ENCODE measurements around the gene ARHGAP18.

The ARHGAP18 gene

GRCh38 chr6:129552413-129552812, 157.6 kb downstream of the ARHGAP18 start:
- Histone ChIP-seq H3K36me3 (ENCODE audit: low read length) (no peaks in the 10 kb centered on the region), H3K9ac (ENCODE audit: low read length) (no peak overlapping the region), H4K20me1 (ENCODE audit: low read depth, low read length) (no peaks in the 10 kb centered on the region), H2AFZ (ENCODE audit: low read depth, low read length, severe bottlenecking) (no peak overlapping the region), H3K9me2 (replicated peaks; ENCODE audit: insufficient read depth, low read length) (no peaks in the 10 kb centered on the region), H3K4me2 (ENCODE audit: low read depth, low read length, poor library complexity, severe bottlenecking) (no peak overlapping the region), H3K79me2 (ENCODE audit: insufficient read depth, low read length) (no peaks in the 10 kb centered on the region), H3K9me3 (ENCODE audit: insufficient read depth, low read length) (no peaks in the 10 kb centered on the region), H3F3A (ENCODE audit: insufficient read depth) (no peaks in the 10 kb centered on the region), H3K27me3 (ENCODE audit: low read length) (no peaks in the 10 kb centered on the region), H3K4me3 (ENCODE audit: insufficient read depth, low read length, poor library complexity, severe bottlenecking) (no peak overlapping the region), H3K27ac (ENCODE audit: low read depth, low read length) (no peak overlapping the region)
- no peak for TF ChIP-seq CTCF (IDR thresholded peaks at IDR 0.05; ENCODE audit: insufficient read depth, low read length, poor library complexity, severe bottlenecking)
- TF ChIP-seq EZH2phosphoT487 (conservative IDR thresholded peaks at IDR 0.05; ENCODE audit: low read length): no peak

- H3K9ac ChIP-seq (ENCODE audit: low read length): no peak overlapping the region
- no peaks in the 10 kb centered on the region for H3K9me3 ChIP-seq (ENCODE audit: insufficient read depth, low read length)
- H3K27me3 ChIP-seq (ENCODE audit: low read length): no peaks in the 10 kb centered on the region
- H3K27ac ChIP-seq (ENCODE audit: low read depth, low read length): no peak overlapping the region
- TF ChIP-seq EZH2phosphoT487 (conservative IDR thresholded peaks at IDR 0.05; ENCODE audit: low read length): no peak
- TF ChIP-seq CTCF (IDR thresholded peaks at IDR 0.05; ENCODE audit: insufficient read depth, low read length, poor library complexity, severe bottlenecking): no peak
- no peaks in the 10 kb centered on the region for H3F3A ChIP-seq (ENCODE audit: insufficient read depth)
- H3K9me2 ChIP-seq (replicated peaks; ENCODE audit: insufficient read depth, low read length): no peaks in the 10 kb centered on the region
- H3K36me3 ChIP-seq (ENCODE audit: low read length): no peaks in the 10 kb centered on the region
- H2AFZ ChIP-seq (ENCODE audit: low read depth, low read length, severe bottlenecking): no peak overlapping the region
- no peaks in the 10 kb centered on the region for H3K79me2 ChIP-seq (ENCODE audit: insufficient read depth, low read length)
- H3K4me2 ChIP-seq (ENCODE audit: low read depth, low read length, poor library complexity, severe bottlenecking): no peak overlapping the region
- H3K4me3 ChIP-seq (ENCODE audit: insufficient read depth, low read length, poor library complexity, severe bottlenecking): no peak overlapping the region
- H4K20me1 ChIP-seq (ENCODE audit: low read depth, low read length): no peaks in the 10 kb centered on the region
These were observed 158.5 kb downstream of the ARHGAP18 start for GRCh38 chr6:129551486-129551885.

GRCh38 chr6:129546702-129547101, 163.3 kb downstream of the ARHGAP18 start:
- TF ChIP-seq CTCF (IDR thresholded peaks at IDR 0.05; ENCODE audit: insufficient read depth, low read length, poor library complexity, severe bottlenecking) (no peak), EZH2phosphoT487 (conservative IDR thresholded peaks at IDR 0.05; ENCODE audit: low read length) (no peak)
- H3K4me2 ChIP-seq (ENCODE audit: low read depth, low read length, poor library complexity, severe bottlenecking): no peak overlapping the region
- H3K27ac ChIP-seq (ENCODE audit: low read depth, low read length): no peak overlapping the region
- no peak overlapping the region for H3K4me3 ChIP-seq (ENCODE audit: insufficient read depth, low read length, poor library complexity, severe bottlenecking)
- no peaks in the 10 kb centered on the region for H3F3A ChIP-seq (ENCODE audit: insufficient read depth)
- no peak overlapping the region for H3K9ac ChIP-seq (ENCODE audit: low read length)
- no peaks in the 10 kb centered on the region for H3K9me3 ChIP-seq (ENCODE audit: insufficient read depth, low read length)
- H4K20me1 ChIP-seq (ENCODE audit: low read depth, low read length): no peaks in the 10 kb centered on the region
- no peaks in the 10 kb centered on the region for H3K27me3 ChIP-seq (ENCODE audit: low read length)
- H3K9me2 ChIP-seq (replicated peaks; ENCODE audit: insufficient read depth, low read length): no peaks in the 10 kb centered on the region
- no peaks in the 10 kb centered on the region for H3K36me3 ChIP-seq (ENCODE audit: low read length)
- H3K79me2 ChIP-seq (ENCODE audit: insufficient read depth, low read length): no peaks in the 10 kb centered on the region
- no peak overlapping the region for H2AFZ ChIP-seq (ENCODE audit: low read depth, low read length, severe bottlenecking)

Measured in SU-DHL-6 (cell line).